T-helper 17 cell (primary cell): Measurements from ENCODE around the gene ZNF503. TPM values are rescaled to one million over a fixed set of nuclear protein-coding genes. Genes with fewer than 3 reads are reported as not detected.

ENCODE experiments used
- ATAC-seq: fragments of 150-1000 bp; cut with Tn5 transposase; 2 replicates; pipeline ENCODE4 v1.10.0; 2021; ENCODE audit warnings: mild to moderate bottlenecking, moderate library complexity
- DNase-seq, 3 donors: peaks; one replicate each; pipeline versions ENCODE4 v3.0.0 to v3.0.0-alpha.2; 2020 to 2021
- H3K9me3 ChIP-seq: one replicate; pipeline ENCODE4 v1.7.0; 2013; ENCODE audit warnings: low read length, mild to moderate bottlenecking; ENCODE audit not compliant: control insufficient read depth, poor library complexity, severe bottlenecking
- H3K27ac Mint-ChIP-seq: one replicate; pipeline ENCODE4 v1.8.0; 2022; ENCODE audit warnings: mild to moderate bottlenecking, moderate library complexity, mixed read lengths
- H3K27me3 Mint-ChIP-seq: one replicate; pipeline ENCODE4 v1.8.0; 2022; ENCODE audit warnings: mixed read lengths
- H3K36me3 Mint-ChIP-seq: one replicate; pipeline ENCODE4 v1.8.0; 2022; ENCODE audit warnings: low read depth, mixed read lengths
- H3K4me1 Mint-ChIP-seq: one replicate; pipeline ENCODE4 v1.8.0; 2022; ENCODE audit warnings: mild to moderate bottlenecking, mixed read lengths
- H3K4me3 Mint-ChIP-seq: one replicate; pipeline ENCODE4 v1.8.0; 2022; ENCODE audit warnings: mild to moderate bottlenecking, moderate library complexity, mixed read lengths
- total RNA-seq, 4 donors: library from RNA in 2 of 4; stranded (reverse) in 2 of 4; gene quantifications; one replicate each; pipeline ENCODE4 v1.2.3 and lab custom pipeline; 2022 to 2026

Gene ZNF503
- total RNA-seq, 2 donors from 2014 or later = 0.12 to 0.50 TPM

DNA sequence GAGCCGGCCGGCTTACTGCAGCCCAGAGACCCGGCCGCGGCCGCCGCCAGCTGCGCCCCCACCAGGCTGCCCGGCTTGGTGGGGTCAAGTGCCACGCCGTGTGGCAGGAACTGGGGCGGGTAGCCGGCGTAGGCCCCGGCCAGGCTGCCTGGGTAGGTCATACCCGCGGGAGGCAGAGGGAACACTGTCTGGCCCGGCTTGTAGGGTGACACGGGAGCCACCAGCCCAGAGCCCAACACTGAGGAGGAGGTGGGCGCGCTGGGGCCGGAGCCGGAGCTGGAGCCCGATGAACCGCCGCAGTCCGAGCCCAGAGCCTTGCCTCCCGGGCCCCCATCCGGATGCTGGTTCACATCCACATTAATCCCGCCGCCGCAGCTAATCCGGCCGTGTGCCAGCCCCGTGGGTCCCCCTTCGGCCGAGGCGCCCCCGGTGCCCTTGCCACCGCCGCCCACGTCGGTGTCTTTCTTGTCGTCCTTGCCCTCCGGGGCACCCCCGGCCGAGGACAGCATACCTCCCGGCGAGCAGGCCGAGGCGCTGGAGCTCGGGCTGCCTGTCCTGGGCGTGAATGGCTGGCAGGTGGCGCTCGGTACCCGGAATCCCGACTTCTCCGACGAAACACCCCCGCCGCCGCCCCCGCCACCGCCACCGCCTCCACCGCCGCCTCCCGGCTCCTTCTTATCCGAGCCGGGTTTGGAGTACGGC is 2.0 kb downstream of the ZNF503 start:
- peak overlapping the region; percentile 91 for H3K4me3 Mint-ChIP-seq
- H3K36me3 Mint-ChIP-seq = peaks cover 12% of the 10 kb centered on the region
- no peaks in the 10 kb centered on the region for H3K9me3 ChIP-seq
- peaks cover 21% of the 10 kb centered on the region for H3K4me1 Mint-ChIP-seq
- H3K27ac Mint-ChIP-seq = no peak overlapping the region
- peak; percentile 47 for ATAC-seq
- peak in 1 of 3 donors; percentile 24 for DNase-seq
- peaks cover 34% of the 10 kb centered on the region for H3K27me3 Mint-ChIP-seq

DNA sequence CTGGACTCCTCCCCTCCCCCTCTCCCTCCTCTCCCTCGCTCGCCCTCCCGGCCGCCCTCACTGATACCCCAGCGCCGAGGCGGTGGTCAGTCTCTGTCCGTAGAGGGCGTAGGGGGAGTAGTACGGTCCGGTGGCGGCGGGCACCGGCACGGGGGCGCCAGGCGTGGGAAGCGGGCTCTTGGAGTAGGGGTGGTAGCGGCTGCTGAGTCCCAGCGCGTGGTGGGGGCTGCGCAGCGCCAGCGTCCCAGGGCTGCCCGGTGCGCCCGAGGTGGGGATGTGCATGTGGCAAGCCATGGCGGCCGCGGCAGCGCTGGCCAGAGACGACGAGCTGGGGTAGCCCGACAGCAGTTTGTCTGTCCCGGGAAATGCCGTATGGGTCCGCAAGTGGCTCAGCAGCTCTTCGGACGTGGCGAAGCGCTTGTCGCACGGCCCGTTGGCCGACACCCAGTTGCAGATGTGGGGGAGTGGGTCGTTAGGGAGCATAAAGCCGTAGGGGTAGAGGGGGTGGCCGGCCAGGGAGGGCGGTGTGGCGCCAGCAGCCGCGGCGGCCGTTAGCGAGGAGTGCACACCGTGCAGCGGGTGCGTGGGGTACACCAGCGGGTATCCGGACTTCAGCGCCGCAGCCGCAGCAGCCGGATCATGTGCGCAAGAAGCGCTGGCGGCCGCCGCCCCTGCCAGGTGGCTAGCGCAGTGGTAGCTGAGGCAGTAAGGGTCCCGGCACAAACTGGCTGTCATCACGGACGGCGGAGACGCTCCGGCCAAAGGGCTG is 2.7 kb downstream of the ZNF503 start:
- Mint-ChIP-seq H3K4me1 (peaks cover 18% of the 10 kb centered on the region), H3K36me3 (peaks cover 10% of the 10 kb centered on the region), H3K4me3 (peak overlapping the region; percentile 15), H3K27me3 (peaks cover 36% of the 10 kb centered on the region), H3K27ac (no peak overlapping the region)
- DNase-seq (no peak), ATAC-seq (no peak)
- H3K9me3 ChIP-seq = no peaks in the 10 kb centered on the region

DNA sequence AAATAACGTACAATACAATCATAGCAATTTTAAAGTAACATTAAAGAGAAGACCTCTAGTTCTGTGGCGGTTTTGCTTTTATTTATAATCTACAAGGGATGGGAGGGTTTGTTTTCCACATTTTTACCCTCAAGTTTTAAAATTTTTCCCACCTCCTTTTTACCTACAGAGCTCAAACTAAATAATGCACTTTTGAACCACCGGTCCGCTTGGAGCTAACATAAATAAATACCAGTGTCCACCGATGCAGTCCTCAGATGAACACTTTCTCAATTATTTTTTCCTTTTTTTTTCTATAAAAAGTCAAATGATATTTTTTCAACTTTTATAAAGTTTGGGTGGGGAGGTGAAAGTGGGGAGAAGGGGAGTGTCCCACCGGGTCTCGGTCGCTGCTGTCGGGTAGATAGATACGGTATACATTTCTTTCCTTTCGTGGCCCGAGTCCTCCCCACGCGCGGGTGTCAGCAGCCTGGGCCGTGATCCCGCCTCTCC is 3.3 kb downstream of the ZNF503 start:
- DNase-seq = no peak
- Mint-ChIP-seq H3K4me1 (peaks cover 16% of the 10 kb centered on the region), H3K27me3 (peaks cover 36% of the 10 kb centered on the region), H3K27ac (no peak overlapping the region), H3K4me3 (no peak overlapping the region), H3K36me3 (peaks cover 8% of the 10 kb centered on the region)
- no peak for ATAC-seq
- no peaks in the 10 kb centered on the region for H3K9me3 ChIP-seq

DNA sequence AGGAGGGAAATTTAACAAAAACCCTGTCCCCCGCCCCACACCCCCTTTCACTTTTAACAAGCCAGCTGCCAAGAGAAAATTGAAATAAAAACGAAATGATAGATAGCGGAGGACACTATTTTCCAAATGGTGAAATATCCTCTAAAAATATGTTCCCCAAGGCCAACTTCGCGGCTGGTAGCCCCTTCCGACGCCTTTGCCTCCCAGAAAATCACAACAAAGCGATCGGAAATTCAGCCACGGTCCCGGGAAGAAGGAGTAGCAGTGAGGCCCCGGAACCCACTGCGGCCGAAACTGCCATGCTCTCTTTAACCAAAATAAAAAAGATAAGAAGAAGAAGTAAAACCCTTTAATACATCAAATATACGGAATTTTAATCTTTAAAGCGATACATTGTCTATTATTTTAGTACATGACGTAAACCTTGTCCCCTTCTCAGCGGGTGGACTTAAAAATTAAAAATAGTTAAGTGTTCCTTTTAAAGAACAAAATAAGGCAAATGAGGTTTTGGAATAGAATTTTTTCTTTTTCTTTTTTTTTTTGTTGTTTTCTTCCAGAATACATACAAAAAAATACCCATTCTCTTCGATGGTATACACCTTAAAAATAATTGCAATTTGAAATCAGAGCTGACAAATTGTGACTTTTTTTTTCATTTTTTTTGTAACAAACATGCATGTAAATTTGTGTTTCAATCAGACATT is 3.9 kb downstream of the ZNF503 start:
- Mint-ChIP-seq H3K27ac (no peak overlapping the region), H3K4me1 (peaks cover 10% of the 10 kb centered on the region), H3K36me3 (peaks cover 6% of the 10 kb centered on the region), H3K27me3 (peaks cover 36% of the 10 kb centered on the region), H3K4me3 (no peak overlapping the region)
- H3K9me3 ChIP-seq = no peaks in the 10 kb centered on the region
- ATAC-seq = no peak
- DNase-seq = no peak

DNA sequence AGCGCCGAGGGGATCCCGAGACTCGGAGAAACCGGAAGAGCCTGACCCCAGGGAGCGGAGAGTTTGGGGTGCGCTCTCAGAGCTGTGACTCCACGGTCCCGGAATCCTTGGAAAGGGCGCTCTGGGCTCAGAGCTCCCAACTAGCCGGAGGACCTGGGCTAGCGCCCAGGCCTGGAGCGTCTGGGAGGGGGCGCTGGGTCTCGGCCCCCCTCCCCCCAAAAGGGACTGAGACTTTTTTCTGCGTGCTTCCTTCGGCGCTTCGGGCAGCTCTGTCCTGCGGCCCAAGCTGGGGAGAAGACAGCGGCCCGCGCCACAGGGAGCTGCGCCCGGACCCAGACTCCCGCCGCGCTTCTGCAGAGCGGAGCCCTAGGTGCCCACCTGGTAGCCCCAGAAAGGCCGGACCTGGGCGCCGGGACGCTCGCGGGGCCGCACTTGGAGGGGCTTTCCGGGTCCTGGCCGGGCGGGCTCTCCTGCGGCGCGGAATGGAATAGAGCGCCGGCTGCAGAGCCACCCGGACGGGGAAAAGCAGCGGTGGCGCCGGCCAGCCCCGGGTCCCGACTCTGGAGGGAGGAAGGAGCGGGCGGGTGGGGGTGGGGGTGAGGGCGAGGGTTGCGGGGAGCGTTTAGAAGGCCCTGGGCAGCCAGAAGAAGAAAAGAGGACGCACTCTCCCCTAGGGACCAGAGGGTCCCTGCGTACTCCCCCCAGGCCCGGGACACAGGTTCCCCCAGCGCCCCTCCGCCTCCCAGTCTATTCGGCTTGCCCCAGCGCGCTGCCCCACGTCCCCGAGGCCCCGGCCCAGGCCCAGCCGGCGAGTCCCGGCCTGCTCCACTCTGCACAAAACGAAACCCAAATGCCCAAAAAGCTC is 4.7 kb downstream of the ZNF503 start:
- DNase-seq = no peak
- H3K9me3 ChIP-seq = no peaks in the 10 kb centered on the region
- Mint-ChIP-seq H3K27ac (no peak overlapping the region), H3K4me3 (peak overlapping the region; percentile 15), H3K4me1 (peaks cover 7% of the 10 kb centered on the region), H3K36me3 (peaks cover 6% of the 10 kb centered on the region), H3K27me3 (peaks cover 36% of the 10 kb centered on the region)
- no peak for ATAC-seq

DNA sequence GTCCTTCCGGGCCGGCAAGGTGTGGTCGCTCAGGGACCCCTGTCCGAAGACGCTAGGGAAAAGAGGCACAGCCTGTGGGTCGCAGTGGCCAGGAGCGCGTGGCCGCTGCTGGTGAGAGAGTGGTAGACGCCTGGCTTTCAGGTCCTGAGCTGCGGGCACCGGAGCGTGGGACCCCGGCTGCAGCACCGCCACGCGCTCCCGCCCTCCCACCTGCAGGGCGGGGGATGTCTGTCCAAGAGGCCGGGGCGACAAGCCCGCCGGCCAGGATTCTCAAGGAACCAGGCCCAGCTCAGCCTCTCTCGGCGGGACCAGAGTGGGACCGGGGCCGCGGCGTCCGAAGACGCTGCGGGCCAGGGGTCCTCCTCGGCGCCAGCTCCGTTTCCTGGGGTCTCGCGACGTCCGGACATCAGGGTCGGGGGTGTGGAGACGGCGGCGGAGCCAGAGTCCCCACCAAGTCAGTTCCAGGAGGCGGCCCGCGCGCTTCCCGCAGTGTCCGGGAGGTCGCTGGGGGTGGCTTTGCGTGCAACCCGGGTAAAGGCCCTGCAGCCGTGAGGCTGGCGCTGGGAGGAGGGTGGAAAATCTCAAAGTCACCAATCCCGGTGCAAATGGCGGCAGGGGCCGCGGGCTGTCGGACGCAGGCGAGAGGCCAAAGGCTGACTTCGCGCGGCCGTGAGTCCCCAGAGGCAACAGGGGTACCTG is 5.5 kb downstream of the ZNF503 start:
- DNase-seq (no peak), ATAC-seq (no peak)
- H3K9me3 ChIP-seq = no peaks in the 10 kb centered on the region
- Mint-ChIP-seq H3K27me3 (peaks cover 42% of the 10 kb centered on the region), H3K4me1 (peaks cover 7% of the 10 kb centered on the region), H3K27ac (no peak overlapping the region), H3K36me3 (peaks cover 6% of the 10 kb centered on the region), H3K4me3 (peak overlapping the region; percentile 15)

DNA sequence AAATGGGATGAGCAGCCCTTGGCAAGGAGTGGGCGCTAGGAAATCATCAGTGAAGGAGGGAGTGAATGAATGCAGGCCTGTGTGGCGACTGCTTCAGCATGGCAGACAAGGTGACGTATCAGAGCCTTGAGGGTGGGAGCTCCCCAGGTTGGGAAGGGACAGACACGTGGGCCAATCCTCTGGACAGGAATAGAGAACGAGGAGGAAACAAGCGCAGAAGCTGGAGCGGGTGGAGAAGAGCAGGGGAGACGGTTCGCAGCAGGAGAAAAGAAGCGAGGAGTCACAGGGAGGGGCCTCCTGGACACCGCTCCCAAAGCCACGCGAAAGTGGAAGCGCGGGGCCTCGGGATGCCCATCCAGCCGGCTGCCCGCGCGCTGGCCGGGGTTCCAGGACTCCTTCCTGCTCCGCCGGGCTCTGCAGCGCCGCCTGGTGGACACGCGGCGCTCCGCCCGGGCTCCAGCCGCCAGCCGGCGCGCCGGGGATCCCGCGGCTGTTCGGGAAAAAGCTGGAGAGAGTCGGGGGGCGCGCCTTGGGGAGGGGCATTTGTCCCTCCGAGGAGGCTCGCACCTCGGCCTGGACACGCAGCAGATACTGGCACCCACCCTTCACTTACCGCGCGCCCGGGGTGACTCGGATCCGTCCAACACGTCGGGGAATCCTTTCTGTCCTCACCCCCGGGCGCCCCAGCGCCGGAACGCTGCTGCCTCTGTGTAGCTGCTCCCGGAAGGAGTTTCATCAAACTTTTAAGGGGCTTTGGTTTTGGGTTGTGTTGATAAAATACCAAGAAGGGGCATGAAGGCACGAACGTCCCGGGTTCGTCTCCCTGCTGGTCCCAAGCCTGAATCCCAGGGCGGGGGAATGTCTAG is 6.3 kb downstream of the ZNF503 start:
- peaks cover 6% of the 10 kb centered on the region for H3K4me1 Mint-ChIP-seq
- ATAC-seq (no peak), DNase-seq (no peak)
- H3K27me3 Mint-ChIP-seq = peaks cover 49% of the 10 kb centered on the region
- peak overlapping the region; percentile 66 for H3K4me3 Mint-ChIP-seq
- H3K36me3 Mint-ChIP-seq = peaks cover 6% of the 10 kb centered on the region
- no peak overlapping the region for H3K27ac Mint-ChIP-seq
- H3K9me3 ChIP-seq = no peaks in the 10 kb centered on the region

DNA sequence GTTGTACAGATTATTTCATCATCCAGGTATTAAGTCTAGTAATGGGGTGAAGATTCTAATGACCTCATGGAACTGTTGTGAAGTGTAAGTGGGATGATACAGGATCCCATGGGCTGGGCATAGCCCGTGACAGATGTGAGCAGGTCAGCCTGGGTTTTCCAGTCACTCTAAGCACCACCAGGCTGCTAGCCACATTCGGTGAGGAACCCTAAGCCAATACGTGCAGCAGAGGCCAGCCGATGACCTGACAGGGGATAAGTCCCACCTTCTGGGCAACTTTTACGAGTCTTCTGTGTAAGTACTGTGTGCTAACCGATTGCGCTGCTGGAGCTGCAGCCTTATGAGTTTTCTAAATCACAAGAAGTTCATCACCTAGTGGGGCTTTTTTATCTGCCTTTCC is 7.3 kb downstream of the ZNF503 start:
- no peak for DNase-seq
- peaks cover 6% of the 10 kb centered on the region for H3K36me3 Mint-ChIP-seq
- no peak overlapping the region for H3K27ac Mint-ChIP-seq
- no peak overlapping the region for H3K4me3 Mint-ChIP-seq
- no peaks in the 10 kb centered on the region for H3K9me3 ChIP-seq
- ATAC-seq = no peak
- peaks cover 4% of the 10 kb centered on the region for H3K4me1 Mint-ChIP-seq
- H3K27me3 Mint-ChIP-seq = peaks cover 49% of the 10 kb centered on the region

DNA sequence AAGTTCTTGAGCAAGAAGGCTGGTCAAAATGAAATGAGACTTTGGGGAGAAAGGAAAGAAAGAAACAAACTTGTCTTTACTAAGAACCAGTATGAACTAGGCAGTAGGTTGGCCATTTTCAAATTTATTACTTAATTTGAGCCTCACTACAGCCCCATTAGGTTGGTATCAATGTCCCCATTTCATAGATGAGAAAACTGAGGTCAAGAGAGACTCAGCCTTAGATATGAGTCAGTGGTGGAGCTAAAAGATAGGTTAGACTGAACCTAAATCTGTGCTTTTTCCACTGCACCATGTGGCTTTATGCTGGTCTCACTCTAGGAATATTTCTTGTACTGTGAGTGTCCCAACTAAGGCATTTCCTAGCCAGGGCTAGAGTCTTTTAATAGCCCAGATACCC is 8.8 kb downstream of the ZNF503 start:
- peaks cover 6% of the 10 kb centered on the region for H3K36me3 Mint-ChIP-seq
- peaks cover 54% of the 10 kb centered on the region for H3K27me3 Mint-ChIP-seq

DNA sequence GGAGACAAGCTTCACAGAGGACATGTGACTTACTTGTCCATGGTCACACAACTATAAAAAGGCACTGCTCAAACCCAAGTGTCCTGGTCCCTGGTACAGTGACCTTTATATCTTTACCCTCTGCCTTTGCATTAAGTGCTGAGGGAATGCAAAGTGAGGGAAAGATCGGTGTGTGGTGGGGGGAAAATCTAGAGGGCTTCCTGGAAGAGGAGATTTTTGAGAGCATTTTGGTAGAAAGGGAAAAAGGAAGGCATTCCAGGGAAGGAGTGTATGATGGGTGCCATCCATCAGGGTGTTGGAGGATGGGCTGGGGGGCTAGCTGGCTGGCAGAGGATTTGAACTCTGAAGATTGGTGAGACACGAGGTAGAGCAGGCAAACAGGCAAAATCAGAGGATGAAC is 9.3 kb downstream of the ZNF503 start:
- Mint-ChIP-seq H3K4me1 (peaks cover 4% of the 10 kb centered on the region), H3K27ac (no peak overlapping the region), H3K27me3 (peaks cover 59% of the 10 kb centered on the region), H3K36me3 (peaks cover 6% of the 10 kb centered on the region), H3K4me3 (no peak overlapping the region)
- DNase-seq (no peak), ATAC-seq (no peak)
- H3K9me3 ChIP-seq = no peaks in the 10 kb centered on the region

More for the DNA sequence above, 8.8 kb downstream of the ZNF503 start:
- H3K9me3 ChIP-seq = no peaks in the 10 kb centered on the region
- ATAC-seq = no peak
- Mint-ChIP-seq H3K4me1 (peaks cover 4% of the 10 kb centered on the region), H3K27ac (no peak overlapping the region), H3K4me3 (no peak overlapping the region)
- DNase-seq = no peak

DNA sequence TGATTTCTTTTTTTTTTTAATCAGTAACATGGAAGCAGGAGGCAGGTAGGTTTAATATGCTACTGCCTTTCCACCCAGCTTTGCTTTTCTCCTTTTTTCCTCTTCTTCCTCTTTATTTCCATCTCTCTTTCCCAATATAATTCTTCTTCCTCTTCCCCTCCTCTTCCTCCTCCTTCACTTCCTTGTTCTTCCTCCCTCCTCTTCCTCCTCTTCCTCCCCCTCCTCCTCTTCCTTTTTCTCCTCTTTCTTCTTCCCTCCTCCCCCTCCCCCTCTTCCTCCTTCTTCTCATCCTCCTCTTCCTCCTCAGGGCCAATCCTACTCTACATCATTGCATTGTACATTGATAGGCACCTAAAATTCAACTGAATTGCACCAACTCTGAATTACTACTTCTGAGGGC is 11.4 kb downstream of the ZNF503 start:
- H3K4me3 Mint-ChIP-seq = no peak overlapping the region
- ATAC-seq = no peak
- peaks cover 4% of the 10 kb centered on the region for H3K4me1 Mint-ChIP-seq
- DNase-seq = no peak
- H3K36me3 Mint-ChIP-seq = peaks cover 6% of the 10 kb centered on the region
- peaks cover 65% of the 10 kb centered on the region for H3K27me3 Mint-ChIP-seq
- no peak overlapping the region for H3K27ac Mint-ChIP-seq
- no peaks in the 10 kb centered on the region for H3K9me3 ChIP-seq
